H1 (cell line): ENCODE results near the gene HDAC6. TPM values are rescaled to one million over a fixed set of nuclear protein-coding genes. Genes with fewer than 3 reads are reported as not detected.

Source experiments
- CTCF ChIA-PET: fragments of 300-600 bp; sonication (Branson Sonifier 250); formaldehyde crosslinking; loops from one replicate; lab custom pipeline; 2021; ENCODE audit not compliant: partially characterized antibody; lab: Charles Lee
- POLR2A ChIA-PET: fragments of 300-600 bp; sonication (Branson Sonifier 250); formaldehyde crosslinking; loops from one replicate; lab custom pipeline; 2021; ENCODE audit warnings: inconsistent platforms; ENCODE audit not compliant: partially characterized antibody; lab: Charles Lee
- DNase-seq, 2 experiments: peaks; one replicate each; pipeline versions ENCODE4 v3.0.0 to v3.0.0-alpha.2; 2010 to 2022; ENCODE audit warnings: low spot score in 2 of 2, low read depth in 1 of 2, mixed read lengths in 1 of 2
- FAIRE-seq: peaks from 2 replicates; lab custom pipeline; 2011; peaks lifted over from hg19 to GRCh38; lab: Jason Lieb, UNC
- H2AFZ ChIP-seq: 2 replicates; pipeline ENCODE4 v1.8.1; 2012; ENCODE audit warnings: low read length, inconsistent platforms
- H2AK5ac ChIP-seq: 2 replicates; pipeline ENCODE4 v1.6.1; 2013; ENCODE audit warnings: low read depth, low read length
- H2BK120ac ChIP-seq: replicated peaks from 2 replicates; pipeline ENCODE3; 2013; ENCODE audit warnings: low read depth, low read length, inconsistent platforms
- H2BK12ac ChIP-seq: 2 replicates; pipeline ENCODE4 v1.6.1; 2013; ENCODE audit warnings: low read depth, low read length
- H2BK15ac ChIP-seq: 2 replicates; pipeline ENCODE4 v1.6.1; 2013; ENCODE audit warnings: low read length
- H2BK20ac ChIP-seq: 2 replicates; pipeline ENCODE4 v1.6.1; 2013; ENCODE audit warnings: low read length
- H2BK5ac ChIP-seq: 2 replicates; pipeline ENCODE4 v1.6.1; 2013; ENCODE audit warnings: low read depth, low read length
- H3K14ac ChIP-seq: 2 replicates; pipeline ENCODE4 v1.6.1; 2013; ENCODE audit warnings: inconsistent platforms; ENCODE audit not compliant: insufficient read length
- H3K18ac ChIP-seq: 2 replicates; pipeline ENCODE4 v1.6.1; 2013; ENCODE audit warnings: low read length; ENCODE audit errors: extremely low read depth
- H3K23ac ChIP-seq: 2 replicates; pipeline ENCODE4 v1.6.1; 2013; ENCODE audit warnings: inconsistent platforms; ENCODE audit not compliant: insufficient read length
- H3K23me2 ChIP-seq: 2 replicates; pipeline ENCODE4 v1.6.1; 2013; ENCODE audit warnings: low read depth, low read length
- H3K27ac ChIP-seq: 2 replicates; pipeline ENCODE4 v1.6.1; 2011; ENCODE audit warnings: low read depth, low read length, inconsistent platforms
- H3K27me3 ChIP-seq, 4 experiments: replicated peaks in 1 of 4; 1 replicate in 1 of 4; 2 replicates in 3 of 4; pipeline versions ENCODE4 v1.6.1 to v1.8.1; 2011 to 2013; ENCODE audit warnings: low read length in 3 of 4, mild to moderate bottlenecking in 3 of 4, inconsistent platforms in 2 of 4, mixed read lengths in 2 of 4, moderate library complexity in 1 of 4; ENCODE audit not compliant: control insufficient read depth in 3 of 4, insufficient read depth in 3 of 4; ENCODE audit errors: extremely low read depth in 1 of 4
- H3K36me3 ChIP-seq, 4 experiments: 2 replicates each; pipeline versions ENCODE4 v1.6.1 to v1.8.1; 2011 to 2013; ENCODE audit warnings: mild to moderate bottlenecking in 4 of 4, low read length in 3 of 4, moderate library complexity in 2 of 4, control low read depth in 1 of 4, inconsistent platforms in 1 of 4; ENCODE audit not compliant: insufficient read depth in 4 of 4, control insufficient read depth in 2 of 4
- H3K4ac ChIP-seq: replicated peaks from 2 replicates; pipeline ENCODE3; 2013; ENCODE audit warnings: low read length, low read depth, mixed read lengths, inconsistent platforms; ENCODE audit not compliant: insufficient read length
- H3K4me1 ChIP-seq, 4 experiments: replicated peaks in 1 of 4; 1 replicate in 1 of 4; 2 replicates in 3 of 4; pipeline versions ENCODE4 v1.6.1 to v1.8.1; 2011 to 2013; ENCODE audit warnings: low read length in 3 of 4, inconsistent platforms in 2 of 4, mixed read lengths in 1 of 4; ENCODE audit not compliant: insufficient read depth in 4 of 4, control insufficient read depth in 3 of 4
- H3K4me2 ChIP-seq, 2 experiments: 2 replicates each; pipeline versions ENCODE4 v1.6.1 to v1.8.1; 2011 to 2013; ENCODE audit warnings: low read depth in 2 of 2, low read length in 2 of 2, control low read depth in 1 of 2, inconsistent platforms in 1 of 2, mild to moderate bottlenecking in 1 of 2; ENCODE audit not compliant: insufficient read depth in 1 of 2
- H3K4me3 ChIP-seq, 4 experiments: fragments of 200-600, 300-600 bp in 1 of 4; sonication (generic), shearing (Covaris generic), sonication (Bioruptor Twin) in 1 of 4; 2 replicates each; pipeline versions ENCODE4 v1.5.1 to v1.8.1; 2011 to 2016; ENCODE audit warnings: low read length in 4 of 4, low read depth in 3 of 4, control low read depth in 2 of 4, inconsistent platforms in 2 of 4, mild to moderate bottlenecking in 2 of 4, mixed read lengths in 1 of 4, moderate library complexity in 1 of 4; ENCODE audit not compliant: insufficient read depth in 2 of 4; ENCODE audit errors: extremely low read depth in 1 of 4
- H3K56ac ChIP-seq: replicated peaks from 2 replicates; pipeline ENCODE3; 2013; ENCODE audit warnings: low read depth, mild to moderate bottlenecking, mixed read lengths, low read length, inconsistent platforms; ENCODE audit not compliant: insufficient read length
- H3K79me1 ChIP-seq: 2 replicates; pipeline ENCODE4 v1.6.1; 2013; ENCODE audit warnings: low read depth, low read length, control low read depth
- H3K79me2 ChIP-seq, 2 experiments: 2 replicates each; pipeline versions ENCODE4 v1.6.1 to v1.8.1; 2012 to 2013; ENCODE audit warnings: low read length in 2 of 2, mild to moderate bottlenecking in 2 of 2, inconsistent platforms in 1 of 2; ENCODE audit not compliant: insufficient read depth in 2 of 2, control insufficient read depth in 1 of 2
- H3K9ac ChIP-seq, 4 experiments: replicated peaks in 1 of 4; 1 replicate in 1 of 4; 2 replicates in 3 of 4; pipeline versions ENCODE4 v1.6.1 to v1.8.1; 2011 to 2013; ENCODE audit warnings: low read depth in 3 of 4, low read length in 3 of 4, control low read depth in 2 of 4, mild to moderate bottlenecking in 2 of 4, moderate library complexity in 2 of 4, inconsistent platforms in 1 of 4; ENCODE audit errors: extremely low read depth in 1 of 4
- H3K9me3 ChIP-seq, 2 experiments: 2 replicates each; pipeline versions ENCODE4 v1.6.1 to v1.8.1; 2012 to 2013; ENCODE audit warnings: mild to moderate bottlenecking in 2 of 2, moderate library complexity in 2 of 2, control low read depth in 1 of 2, inconsistent platforms in 1 of 2, low read depth in 1 of 2, low read length in 1 of 2, mixed read lengths in 1 of 2; ENCODE audit not compliant: insufficient read depth in 2 of 2
- H4K20me1 ChIP-seq, 2 experiments: replicated peaks in 1 of 2; 2 replicates each; pipeline versions ENCODE3 to v1.8.1; 2011 to 2013; ENCODE audit warnings: inconsistent platforms in 2 of 2, low read length in 2 of 2, mild to moderate bottlenecking in 1 of 2; ENCODE audit not compliant: insufficient read depth in 2 of 2, control insufficient read depth in 1 of 2
- H4K5ac ChIP-seq: 2 replicates; pipeline ENCODE4 v1.6.1; 2013; ENCODE audit warnings: low read length, low read depth, mixed read lengths, inconsistent platforms; ENCODE audit not compliant: insufficient read length
- H4K8ac ChIP-seq: 2 replicates; pipeline ENCODE4 v1.8.0; 2013; ENCODE audit warnings: mild to moderate bottlenecking, moderate library complexity, low read length, inconsistent platforms; ENCODE audit not compliant: insufficient read depth; ENCODE audit errors: extremely low read depth
- H4K91ac ChIP-seq: replicated peaks from 2 replicates; pipeline ENCODE3; 2013; ENCODE audit warnings: low read length, mixed read lengths, inconsistent platforms; ENCODE audit not compliant: insufficient read length
- CBX5 ChIP-seq: fragments of 300-800, 300-1000 bp; sonication (generic); IDR thresholded peaks from 2 replicates; pipeline ENCODE4 v1.7.1; 2016; ENCODE audit warnings: antibody characterized with exemption, low read length, low read depth
- HDAC6 ChIP-seq: IDR thresholded peaks from one replicate; pipeline ENCODE4 v1.7.1; 2012; ENCODE audit warnings: low read depth, mild to moderate bottlenecking, inconsistent platforms, low read length, moderate library complexity
- POLR2A ChIP-seq, 2 experiments: IDR thresholded peaks; 1 replicate in 1 of 2; 2 replicates in 1 of 2; pipeline ENCODE4 v1.6.1; 2011; ENCODE audit warnings: low read depth in 2 of 2, low read length in 2 of 2, mild to moderate bottlenecking in 2 of 2; ENCODE audit errors: control extremely low read depth in 1 of 2
- POU5F1 ChIP-seq: IDR thresholded peaks from 2 replicates; pipeline ENCODE4 v1.6.1; 2011; ENCODE audit warnings: low read depth, mild to moderate bottlenecking, low read length, moderate library complexity
- SP2 ChIP-seq: IDR thresholded peaks from 2 replicates; pipeline ENCODE4 v1.6.1; 2012; ENCODE audit warnings: mild to moderate bottlenecking, low read length, inconsistent platforms
- TEAD4 ChIP-seq: IDR thresholded peaks from 2 replicates; pipeline ENCODE4 v1.6.1; 2012; ENCODE audit warnings: low read depth, low read length, inconsistent platforms, mixed read lengths
- WGBS, 2 experiments: shearing (Covaris generic) in 1 of 2; methylation state at CpG; one replicate each; pipeline versions ENCODE4 v1.1.6 to v1.1.7; 2013 to 2015; ENCODE audit warnings: low lambda C conversion rate in 2 of 2, mixed read lengths in 2 of 2, inconsistent platforms in 1 of 2, low coverage in 1 of 2, missing lambda C conversion rate in 1 of 2; ENCODE audit not compliant: insufficient replicate concordance in 2 of 2, insufficient coverage in 1 of 2, insufficient read length in 1 of 2; ENCODE audit errors: extremely low coverage in 1 of 2, missing lambda C conversion rate in 1 of 2; 5-methylcytosine and 5-hydroxymethylcytosine counted together
- polyA plus RNA-seq, 7 experiments: library from polyadenylated mRNA; depleted of rRNA in 3 of 7; stranded (reverse) in 5 of 7; unstranded in 2 of 7; fragments of >200 nt in 5 of 7; fragments of 200-250 nt in 2 of 7; gene quantifications; 1 replicate in 5 of 7; 2 replicates in 1 of 7; 4 replicates in 1 of 7; pipeline versions ENCODE4 v1.2.1 to v1.2.3, GENCODE V29; 2011 to 2013; ENCODE audit warnings: missing spikeins in 2 of 7, mixed read lengths in 2 of 7
- total RNA-seq: library from RNA; stranded (reverse); fragmentation: NEBNext Ultra II Directional; extraction: Animal tissue kit (Norgen Biotek cat#: 25700); gene quantifications from 2 replicates; pipeline ENCODE4 v1.2.1, GENCODE V29; 2021
- TF ChIP-seq, protein P1 (sequence below): IDR thresholded peaks from 2 replicates; pipeline ENCODE4 v1.6.1; 2011; ENCODE audit warnings: low read length, improper control_type of control experiment
- TF ChIP-seq, protein P2 (sequence below): IDR thresholded peaks from 2 replicates; pipeline ENCODE4 v1.6.1; 2012; ENCODE audit warnings: low read length, inconsistent platforms

HDAC6 gene
- total and polyA plus RNA-seq, 2 of the 8 experiments (the other 6 are each of a cell fraction or from before 2014, with no cell fraction given): 34.0 to 51.8 TPM

DNA sequence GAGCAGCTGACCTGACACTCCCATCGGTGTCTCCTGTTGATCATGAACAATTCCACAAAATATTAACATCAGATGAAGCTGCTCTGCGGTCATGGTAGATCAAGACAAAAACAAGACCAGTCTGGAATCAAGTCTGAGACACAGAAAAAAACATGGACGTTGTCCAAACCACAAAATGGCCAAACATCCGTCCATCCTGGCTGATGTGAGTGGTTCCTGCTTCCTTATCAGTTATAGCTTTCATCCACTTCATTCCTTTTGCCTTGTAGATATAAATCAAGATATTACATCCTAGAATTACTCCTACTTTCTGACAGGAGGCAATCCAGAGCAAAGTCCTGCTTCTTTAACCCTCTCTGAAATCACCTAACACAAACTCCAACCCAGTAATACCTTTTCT, 62.3 kb downstream of the HDAC6 start:
- Histone ChIP-seq H3K4me2 (no peak overlapping the region), H3K27me3 (no peaks in the 10 kb centered on the region), H4K5ac (no peak overlapping the region), H3K79me1 (no peaks in the 10 kb centered on the region), H3K23ac (no peak overlapping the region), H3K4me3 (no peak overlapping the region), H3K4me1 (peaks cover 0 to 3% (median 0%) of the 10 kb centered on the region in 4 experiments; a peak in 1 of 7 replicates), H3K4ac (no peak overlapping the region), H3K56ac (no peak overlapping the region), H2BK15ac (no peak overlapping the region), H3K14ac (no peak overlapping the region), H3K23me2 (no peaks in the 10 kb centered on the region), H4K91ac (no peak overlapping the region), H3K9me3 (no peaks in the 10 kb centered on the region), H2BK20ac (no peak overlapping the region), H3K18ac (no peak overlapping the region), H3K79me2 (no peaks in the 10 kb centered on the region), H3K27ac (no peak overlapping the region), H4K8ac (no peak overlapping the region), H2BK5ac (no peak overlapping the region), H2AK5ac (no peak overlapping the region), H2BK12ac (no peak overlapping the region), H3K36me3 (no peaks in the 10 kb centered on the region), H2BK120ac (no peak overlapping the region), H3K9ac (no peak overlapping the region), H4K20me1 (no peaks in the 10 kb centered on the region), H2AFZ (no peak overlapping the region)
- no peak for DNase-seq
- 86% methylated on average over 4 of the region's 4 CpGs; no CpG with 5 or more reads in 1 of the 2 experiments for WGBS, 2 experiments
- ChIA-PET CTCF (no interaction called here), POLR2A (no interaction called here)
- FAIRE-seq: no peak
- TF ChIP-seq, protein P1, sequence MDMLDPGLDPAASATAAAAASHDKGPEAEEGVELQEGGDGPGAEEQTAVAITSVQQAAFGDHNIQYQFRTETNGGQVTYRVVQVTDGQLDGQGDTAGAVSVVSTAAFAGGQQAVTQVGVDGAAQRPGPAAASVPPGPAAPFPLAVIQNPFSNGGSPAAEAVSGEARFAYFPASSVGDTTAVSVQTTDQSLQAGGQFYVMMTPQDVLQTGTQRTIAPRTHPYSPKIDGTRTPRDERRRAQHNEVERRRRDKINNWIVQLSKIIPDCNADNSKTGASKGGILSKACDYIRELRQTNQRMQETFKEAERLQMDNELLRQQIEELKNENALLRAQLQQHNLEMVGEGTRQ: no peak
- TF ChIP-seq, protein P2, sequence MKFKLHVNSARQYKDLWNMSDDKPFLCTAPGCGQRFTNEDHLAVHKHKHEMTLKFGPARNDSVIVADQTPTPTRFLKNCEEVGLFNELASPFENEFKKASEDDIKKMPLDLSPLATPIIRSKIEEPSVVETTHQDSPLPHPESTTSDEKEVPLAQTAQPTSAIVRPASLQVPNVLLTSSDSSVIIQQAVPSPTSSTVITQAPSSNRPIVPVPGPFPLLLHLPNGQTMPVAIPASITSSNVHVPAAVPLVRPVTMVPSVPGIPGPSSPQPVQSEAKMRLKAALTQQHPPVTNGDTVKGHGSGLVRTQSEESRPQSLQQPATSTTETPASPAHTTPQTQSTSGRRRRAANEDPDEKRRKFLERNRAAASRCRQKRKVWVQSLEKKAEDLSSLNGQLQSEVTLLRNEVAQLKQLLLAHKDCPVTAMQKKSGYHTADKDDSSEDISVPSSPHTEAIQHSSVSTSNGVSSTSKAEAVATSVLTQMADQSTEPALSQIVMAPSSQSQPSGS: no peak
- TF ChIP-seq TEAD4: no peak
- TF ChIP-seq HDAC6: no peak
- TF ChIP-seq SP2: no peak
- TF ChIP-seq CBX5: no peak
- no peak for TF ChIP-seq POLR2A (IDR thresholded peaks at IDR 0.05; ENCODE audit: control extremely low read depth in 1 of 2, low read depth in 2 of 2, low read length in 2 of 2)
- no peak for TF ChIP-seq POU5F1
